DMS53 treated with DMSO at 0.1 percent for 48 hours (cell line): Measurements from ENCODE around the gene ZMPSTE24.

Experiments used
- DNase-seq: peaks from one replicate; lab custom pipeline; 2025; ENCODE audit not compliant: unreplicated experiment; lab: John Stamatoyannopoulos, UW

The ZMPSTE24 gene

DNA sequence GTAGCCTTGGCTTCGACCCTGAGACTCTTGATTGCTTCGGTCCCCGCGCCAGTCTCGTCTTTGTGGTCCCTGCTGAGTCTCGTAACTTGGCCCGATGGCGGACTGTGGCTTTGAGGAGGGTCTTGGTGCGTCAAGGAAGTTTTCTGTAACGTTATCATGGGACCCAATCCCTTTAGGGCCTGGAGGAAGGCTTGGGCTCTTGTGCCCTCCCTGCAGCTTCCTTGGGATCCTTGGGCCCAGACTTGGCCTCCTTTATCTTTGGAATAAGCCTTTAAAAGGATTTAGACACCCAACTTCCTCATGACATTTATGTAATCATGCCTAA lies 371 bp downstream of the ZMPSTE24 start:
- DNase-seq, result no peak

DNA sequence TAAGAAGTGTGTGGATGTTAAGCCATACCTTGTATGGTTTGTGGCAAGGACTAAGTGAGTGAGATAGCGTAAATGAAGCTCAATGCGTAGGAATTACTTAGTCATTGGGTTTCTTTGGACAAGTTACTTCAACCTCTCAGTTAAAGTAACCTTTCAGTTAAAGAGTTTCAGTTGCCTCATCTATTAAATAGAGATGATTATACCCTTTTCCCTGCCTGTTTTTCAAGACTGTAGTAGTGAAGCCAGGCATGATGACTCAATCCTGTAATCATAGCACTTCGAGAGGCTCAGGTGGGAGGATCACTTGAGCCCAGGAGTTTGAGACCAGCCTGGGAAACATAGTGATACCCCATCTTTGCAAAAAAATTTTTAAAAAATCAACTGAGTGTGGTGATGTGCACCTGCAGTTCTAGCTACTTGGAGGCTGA lies 6.3 kb downstream of the ZMPSTE24 start:
- DNase-seq, result no peak

DNA sequence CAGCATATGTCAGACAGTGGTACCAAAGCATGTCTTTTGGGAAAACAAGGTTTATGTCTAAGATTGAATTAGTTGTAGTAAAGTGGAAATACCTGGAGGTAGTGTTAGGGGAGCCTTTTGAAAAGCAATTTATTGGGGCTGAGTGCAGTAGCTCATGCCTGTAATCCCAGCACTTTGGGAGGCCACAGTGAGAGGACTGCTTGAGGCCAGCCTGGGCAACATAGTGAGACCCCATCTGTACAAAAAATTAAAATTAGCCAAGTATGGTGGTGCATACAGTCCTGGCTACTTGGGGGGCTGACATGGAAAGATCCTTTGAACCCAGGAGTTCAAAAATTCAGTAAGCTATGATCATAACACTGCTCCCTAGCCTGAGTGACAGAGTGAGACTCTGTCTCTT lies 7.3 kb downstream of the ZMPSTE24 start:
- no peak for DNase-seq

DNA sequence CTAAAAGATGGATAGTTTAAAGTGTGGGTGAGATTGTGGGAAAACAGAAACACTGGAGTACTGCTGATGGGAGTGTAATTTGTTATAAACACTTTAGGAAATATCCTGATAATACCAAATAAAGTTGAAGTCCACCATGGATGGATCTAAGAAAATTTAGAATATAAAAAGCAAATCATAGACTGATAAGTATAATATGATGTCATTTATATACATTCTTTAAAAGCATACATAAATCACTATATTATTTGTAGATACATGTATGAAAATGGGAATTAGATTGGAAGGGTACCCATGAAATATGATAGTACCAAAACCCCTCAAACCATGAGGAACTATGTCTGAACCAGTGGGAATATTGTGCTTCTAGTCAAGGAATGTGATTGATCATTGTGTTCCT lies 7.9 kb downstream of the ZMPSTE24 start:
- DNase-seq, result no peak

DNA sequence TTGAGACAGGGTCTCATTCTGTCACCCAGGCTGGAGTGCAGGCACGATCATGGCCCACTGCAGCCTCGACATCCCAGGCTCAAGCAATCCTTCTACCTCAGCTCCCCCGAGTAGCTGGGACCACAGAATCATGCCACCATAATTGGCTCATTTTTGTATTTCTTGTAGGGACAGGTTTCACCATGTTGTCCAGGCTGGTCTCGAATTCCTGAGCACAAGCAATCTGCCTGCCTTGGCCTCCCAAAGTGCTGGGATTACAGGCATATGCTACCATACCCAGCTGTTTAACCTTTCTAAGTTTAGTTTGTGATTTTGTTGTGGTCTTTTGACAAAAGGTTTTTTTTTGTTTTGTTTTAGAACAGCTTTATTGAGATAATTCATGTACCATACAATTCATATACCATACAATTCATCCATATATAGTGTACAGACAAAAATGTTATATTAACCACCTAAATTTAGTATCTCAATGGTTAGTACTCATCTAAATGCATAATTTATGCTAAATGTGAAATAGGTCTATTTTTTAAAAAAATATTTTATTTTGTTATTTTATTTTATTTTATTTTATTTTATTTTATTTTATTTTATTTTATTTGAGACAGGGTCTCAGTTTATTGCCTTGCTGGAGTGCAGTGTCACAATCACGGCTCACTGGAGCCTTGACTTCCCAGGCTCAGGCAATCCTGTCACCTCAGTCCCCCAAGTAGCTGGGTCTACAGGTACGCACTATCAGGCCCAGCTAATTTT lies 8.9 kb downstream of the ZMPSTE24 start:
- DNase-seq, result no peak

DNA sequence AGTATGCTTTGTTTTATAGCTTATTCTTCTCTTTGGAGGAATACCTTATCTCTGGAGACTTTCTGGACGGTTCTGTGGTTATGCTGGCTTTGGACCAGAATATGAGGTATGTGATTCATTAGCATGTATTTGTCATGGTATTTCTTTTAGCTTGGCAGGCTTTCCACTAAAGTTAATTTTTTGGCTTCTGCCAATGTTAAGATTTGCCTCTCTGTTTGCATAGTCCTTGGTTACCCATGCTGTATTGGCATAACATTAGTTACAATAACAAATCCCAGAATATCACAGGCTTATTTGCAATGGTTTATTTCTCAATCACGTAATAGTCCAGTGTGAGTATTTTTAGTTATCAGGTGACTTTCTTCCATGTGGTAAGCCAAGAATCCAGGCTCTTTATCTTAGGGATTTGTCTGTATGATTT lies 9.7 kb downstream of the ZMPSTE24 start:
- no peak for DNase-seq

DNA sequence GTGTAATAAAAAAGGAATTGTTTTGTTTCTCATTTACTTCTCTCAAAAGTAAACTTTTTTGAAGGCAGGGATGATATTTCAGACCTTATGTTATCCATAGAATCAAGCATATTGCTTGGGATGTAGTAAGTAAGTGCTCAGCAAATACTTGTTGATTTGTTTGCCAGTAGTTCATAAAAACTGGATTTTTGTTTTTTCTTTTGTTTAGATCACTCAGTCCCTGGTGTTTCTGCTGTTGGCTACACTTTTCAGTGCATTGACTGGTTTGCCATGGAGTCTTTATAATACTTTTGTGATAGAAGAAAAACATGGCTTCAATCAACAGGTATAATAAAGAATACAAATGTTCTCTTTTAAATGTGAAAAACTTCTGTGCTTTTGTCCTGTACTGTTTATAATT lies 10.2 kb downstream of the ZMPSTE24 start:
- no peak for DNase-seq

DNA sequence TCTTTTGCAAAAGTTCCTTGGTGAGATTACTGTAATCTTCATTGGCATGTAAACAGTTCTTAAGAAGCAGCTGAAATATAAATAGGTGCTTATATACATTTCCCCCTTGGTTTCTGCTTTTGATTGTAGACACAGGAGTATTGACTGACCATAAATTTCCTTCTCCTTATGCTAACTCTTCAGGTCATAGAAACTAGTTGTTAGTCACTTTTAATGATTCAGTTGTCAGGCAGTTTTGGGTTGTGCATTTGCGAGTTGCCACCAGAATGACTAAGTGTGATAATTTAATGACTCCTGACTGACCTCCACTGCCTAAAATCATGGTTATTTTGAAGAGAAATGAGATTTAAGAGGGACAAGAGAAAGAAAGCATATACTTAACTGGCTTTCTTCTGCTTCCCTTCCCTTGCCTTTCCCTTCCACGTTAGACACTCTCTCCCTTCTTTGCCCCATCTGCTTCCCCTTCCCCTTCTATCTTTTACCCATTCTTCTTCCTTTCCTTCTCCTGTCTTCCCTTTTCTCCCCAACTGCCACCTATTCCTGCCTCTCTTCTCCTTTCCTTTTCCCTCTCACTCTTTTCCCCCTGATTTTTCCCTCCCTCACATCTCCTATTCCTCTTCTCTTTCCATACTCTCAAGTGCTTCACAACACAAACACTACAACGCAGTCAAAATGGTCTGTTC lies 12.3 kb downstream of the ZMPSTE24 start:
- no peak for DNase-seq

DNA sequence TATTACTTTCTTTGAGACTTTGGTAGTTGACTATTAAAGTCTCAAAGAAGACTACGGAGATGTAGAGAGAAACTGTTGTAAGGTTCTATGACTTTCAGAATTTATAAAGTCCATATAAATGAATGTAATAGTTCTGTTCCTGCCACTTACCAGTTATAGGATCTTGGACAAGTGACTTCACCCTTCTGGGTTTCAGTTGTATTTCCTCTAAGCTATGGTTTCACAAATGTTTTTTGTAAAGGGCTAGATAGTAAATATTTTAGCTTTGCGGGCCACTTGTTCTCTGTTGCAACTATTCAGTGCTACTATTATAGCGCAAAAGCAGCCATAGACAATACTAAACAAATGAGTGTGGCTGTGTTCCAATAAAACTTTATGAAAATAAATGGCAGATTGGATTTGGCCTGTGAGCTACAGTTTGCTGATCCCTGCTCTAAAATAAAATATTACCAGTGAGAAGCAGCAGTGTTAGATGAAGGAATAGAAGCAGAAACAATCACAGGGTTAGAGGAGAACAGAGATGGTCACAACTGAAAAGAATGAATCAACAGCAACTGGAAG lies 14.7 kb downstream of the ZMPSTE24 start:
- no peak for DNase-seq

DNA sequence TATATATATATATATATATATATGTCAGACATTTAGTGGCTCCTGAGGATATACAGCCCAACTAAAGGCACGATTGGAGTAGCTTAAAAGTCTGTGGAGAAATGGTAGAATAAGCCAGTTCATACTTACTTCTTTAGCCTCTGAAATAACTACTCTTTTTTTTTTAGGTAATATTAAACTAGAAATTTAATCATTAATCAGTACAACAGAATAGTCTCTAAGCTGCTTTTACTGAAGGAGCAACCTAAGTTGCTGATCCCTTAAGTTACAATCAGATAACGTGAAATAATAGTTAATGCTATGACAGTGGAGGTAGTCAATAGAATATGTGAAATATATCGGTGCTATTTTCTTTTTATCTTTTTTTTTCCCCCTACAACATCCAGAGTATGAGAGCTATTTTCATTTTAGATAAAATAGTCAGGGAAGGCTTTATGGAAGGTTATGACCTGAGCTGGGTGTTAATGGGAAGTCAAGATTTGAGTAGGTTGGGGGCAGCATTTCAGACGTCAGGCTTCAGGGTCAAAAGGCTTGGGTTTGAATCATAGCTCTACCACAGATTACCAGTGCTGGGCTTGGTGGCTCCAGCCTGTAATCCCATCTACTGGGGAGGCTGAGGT lies 15.6 kb downstream of the ZMPSTE24 start:
- no peak for DNase-seq

DNA sequence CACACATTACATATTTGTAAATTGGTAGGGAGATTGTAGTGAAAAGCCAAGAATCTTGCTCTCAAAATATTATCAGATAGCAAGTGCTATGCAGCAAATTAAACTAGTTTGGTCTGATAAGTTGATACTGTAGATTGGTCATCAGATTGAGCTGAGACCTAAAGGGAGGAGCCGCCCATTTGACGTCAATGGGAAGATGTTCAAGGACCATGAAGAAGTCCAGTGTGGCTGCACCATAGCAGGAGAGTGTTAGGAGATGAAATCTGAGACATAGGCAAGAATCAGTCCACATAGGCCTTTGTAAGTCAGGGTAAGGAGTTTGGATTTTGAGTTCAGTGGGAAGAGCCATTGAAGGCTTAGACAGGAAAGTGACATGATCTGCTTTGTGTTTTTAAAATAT lies 16.3 kb downstream of the ZMPSTE24 start:
- DNase-seq, result no peak

DNA sequence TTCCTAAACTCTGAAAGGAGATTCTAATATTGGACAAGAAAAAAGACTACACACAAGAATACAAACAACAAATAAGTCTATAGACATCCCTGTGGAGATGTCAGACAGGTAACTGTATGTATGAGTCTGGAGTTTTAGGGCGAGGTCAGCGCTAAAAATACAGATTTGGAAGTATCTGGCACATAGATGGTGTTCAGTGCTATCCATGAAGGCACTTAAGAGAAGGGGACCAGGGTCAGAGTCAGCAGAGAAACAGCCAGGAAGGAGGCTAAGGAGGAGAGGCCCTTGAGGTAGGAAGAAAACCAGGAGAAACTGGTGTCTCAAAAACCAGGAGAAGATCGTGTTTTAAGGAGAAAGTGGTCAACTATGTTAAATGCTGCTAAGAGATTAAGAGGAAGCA lies 18.1 kb downstream of the ZMPSTE24 start:
- DNase-seq, result no peak

DNA sequence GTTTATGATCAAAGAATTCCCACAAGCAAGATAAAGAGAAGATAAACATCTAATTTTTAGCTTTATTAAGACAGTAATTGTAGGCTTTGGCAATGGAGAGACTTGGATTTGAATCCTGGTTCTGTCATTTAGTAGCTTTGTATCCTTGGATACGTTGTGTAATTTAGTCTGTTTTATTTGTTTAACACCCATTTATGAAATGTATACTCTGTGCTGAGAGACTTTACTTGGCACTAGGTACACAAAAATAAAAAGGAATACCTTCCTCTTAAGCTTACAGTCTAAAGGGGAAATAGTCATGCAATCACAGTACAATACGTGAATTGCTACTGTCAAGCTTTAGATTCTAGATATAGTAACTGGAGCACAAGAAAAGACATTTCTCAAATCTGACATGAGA lies 23.8 kb downstream of the ZMPSTE24 start:
- DNase-seq, result peak; percentile 47

DNA sequence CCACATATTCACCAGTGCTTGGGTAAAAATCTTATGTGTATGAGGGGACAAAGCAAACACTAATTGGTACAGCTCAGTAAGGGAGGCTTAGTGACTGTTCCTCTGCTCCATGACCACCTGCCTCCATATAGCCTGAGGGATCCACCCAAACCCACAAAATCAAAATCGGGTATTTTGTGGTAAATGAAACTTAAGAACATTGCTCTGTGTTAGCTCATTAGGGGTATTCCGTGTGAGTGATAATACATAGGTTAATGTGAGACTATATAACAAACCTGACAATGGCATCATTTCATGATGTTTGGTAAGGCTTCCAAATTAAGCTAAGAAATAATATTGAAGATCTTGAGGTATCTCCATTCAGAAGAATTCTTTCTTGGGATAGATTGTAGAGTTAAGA lies 33.3 kb downstream of the ZMPSTE24 start:
- DNase-seq, result no peak

DNA sequence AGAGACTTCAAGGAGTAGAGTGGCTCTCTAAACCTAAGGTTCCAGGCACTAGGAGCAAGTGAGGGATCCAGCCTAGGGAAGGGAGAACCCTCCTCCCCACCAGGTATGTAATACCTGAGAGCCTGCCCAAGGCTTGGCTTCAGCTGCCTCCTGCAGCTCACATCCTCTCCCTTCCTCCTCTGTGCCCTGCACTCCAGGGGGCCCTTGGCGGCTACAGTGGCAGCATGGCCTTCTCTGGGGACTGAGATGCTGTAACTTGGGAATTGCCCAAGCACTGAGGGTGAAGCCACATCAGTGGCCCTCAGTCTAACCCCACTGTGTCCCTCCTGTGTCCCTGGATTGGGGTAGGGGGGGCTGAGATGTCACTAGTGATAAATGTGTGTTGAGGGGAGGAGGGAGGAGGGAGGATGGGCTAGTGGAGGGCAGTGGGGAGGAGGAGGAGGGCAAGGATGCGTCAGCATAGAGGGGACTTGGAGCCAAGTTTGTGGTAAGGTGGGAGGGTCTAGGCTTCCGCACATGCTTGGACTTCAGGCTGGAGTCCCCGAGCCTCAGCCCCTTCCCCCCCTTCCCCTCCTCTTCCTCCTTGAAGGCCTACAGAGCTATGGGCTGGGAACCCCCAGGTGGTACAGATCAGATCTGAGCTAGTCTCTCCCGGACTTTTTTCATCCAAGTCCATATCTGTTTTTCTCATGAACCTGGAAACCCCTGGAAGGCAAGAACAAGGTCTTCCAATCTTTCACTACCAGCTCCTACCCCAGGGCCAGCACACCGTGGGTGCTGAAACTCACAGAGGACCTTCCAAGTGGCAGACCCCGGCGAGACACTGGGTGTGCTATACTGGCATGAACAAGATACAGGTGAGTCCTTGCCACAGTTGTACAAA lies 41.6 kb downstream of the ZMPSTE24 start:
- DNase-seq, result no peak

DNA sequence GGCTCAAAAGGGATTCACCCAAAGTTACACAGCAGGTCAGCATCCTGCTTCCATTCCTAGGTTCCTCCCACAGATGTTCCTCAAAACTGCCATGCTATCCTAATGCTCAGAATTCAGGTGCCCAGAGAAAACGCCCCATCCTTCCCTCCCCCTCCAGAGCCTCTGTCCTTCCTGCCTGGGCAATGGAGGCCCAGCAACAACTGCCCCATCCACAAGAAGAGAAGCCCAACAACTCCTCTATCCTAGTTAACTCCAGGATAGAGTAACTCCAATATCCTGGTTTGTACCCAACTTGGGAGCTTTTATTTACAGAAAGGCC lies 42.2 kb downstream of the ZMPSTE24 start:
- no peak for DNase-seq

DNA sequence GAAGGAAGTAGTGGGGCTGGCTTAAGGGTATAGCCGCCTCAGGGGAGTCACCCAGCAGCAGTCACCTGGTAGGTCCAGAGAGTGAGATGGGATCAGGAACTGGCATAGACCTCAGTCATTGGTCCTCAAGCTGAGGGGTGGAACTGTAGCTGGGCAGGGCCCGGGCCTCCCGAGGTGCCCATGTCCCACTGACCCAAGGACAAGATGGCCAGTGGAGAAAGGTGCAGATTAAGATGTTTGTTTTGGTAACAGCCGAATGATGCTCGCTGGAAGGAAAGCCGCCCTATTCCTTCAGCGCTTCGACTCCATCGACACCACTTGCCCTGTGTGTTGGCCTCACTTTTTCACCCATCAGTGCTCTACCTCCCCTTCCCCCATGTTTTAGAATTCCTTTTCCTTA lies 42.6 kb downstream of the ZMPSTE24 start:
- DNase-seq, result no peak

DNA sequence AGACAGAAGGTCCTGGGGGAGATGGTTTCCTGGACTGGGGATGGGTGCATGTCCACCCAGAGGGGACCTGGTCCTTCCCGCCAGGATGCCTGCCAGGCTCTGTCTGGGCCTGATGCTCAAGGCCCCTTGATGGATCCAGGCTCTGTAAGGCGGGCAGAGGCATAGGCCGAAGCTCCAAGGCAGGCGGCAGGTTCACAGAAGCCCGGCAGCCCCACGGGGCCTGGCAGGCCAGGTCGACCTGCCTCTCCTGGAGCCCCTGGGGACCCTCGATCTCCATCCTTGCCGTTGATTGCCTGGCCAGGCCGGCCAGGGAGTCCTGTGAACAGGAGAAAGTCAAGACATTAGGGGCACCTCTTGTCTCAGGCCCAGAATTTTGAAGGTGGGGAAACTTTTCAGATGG lies 43.0 kb downstream of the ZMPSTE24 start:
- DNase-seq, result no peak

DNA sequence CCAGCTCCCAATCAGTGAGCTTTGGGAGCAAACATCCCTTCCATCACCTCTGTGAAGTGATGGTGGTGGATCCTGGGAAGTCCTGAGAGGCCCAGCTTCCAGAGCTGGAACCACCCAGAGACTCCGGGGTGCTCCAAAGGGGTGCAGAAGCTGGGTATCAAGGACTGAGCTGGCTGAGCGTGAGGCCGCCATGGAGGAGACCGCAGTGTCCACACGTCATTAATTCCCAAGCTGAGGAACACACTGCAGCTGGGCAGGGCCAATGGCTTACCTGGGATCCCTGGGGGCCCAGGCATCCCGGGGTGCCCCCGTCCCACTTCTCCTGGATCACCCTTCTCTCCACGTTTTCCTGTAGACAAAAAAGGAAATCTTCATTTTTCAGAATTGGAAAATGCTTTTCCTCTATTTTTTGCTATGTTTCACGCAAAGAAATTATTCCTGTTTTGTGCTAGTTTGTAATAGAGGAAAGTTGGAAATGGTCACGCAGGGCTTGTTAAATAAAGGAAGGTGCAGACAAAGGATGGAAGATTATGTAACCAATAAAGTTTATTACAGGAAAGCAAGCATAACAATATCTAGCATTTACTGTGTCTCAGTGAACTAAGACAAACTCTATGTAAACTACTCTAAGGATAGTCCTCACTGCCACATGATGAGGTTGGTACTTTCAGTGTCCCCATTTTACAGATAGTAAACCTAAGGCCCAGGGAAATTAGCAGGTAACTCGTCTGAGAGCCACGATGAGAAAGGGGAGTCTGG lies 43.7 kb downstream of the ZMPSTE24 start:
- DNase-seq, result no peak

DNA sequence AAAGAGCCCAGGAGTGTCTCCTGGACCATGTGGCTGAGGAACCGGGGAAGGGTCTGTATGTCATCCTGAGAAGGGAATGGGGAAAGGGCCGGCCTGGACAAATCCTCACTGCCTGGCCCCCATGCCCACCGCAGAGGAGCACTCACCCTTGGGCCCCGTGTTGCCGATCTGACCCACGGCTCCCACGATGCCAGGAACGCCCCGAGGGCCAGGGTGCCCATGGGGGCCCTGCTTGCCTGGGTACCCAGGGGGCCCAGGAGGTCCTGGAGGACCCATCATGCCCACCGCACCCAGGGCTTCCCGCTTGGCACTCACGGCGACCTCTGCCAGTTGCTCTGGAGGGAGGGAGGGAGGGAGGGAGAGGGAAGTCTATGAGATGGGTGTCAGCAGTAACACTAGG lies 44.4 kb downstream of the ZMPSTE24 start:
- DNase-seq, result no peak
